ENCODE measurements around the gene SEC16A.

- TF ChIP-seq EZH2 (IDR thresholded peaks at IDR 0.05; ENCODE audit: borderline replicate concordance) (no peak), CTCF (IDR thresholded peaks at IDR 0.05; ENCODE audit: poor library complexity) (no peak), EZH2phosphoT487 (IDR thresholded peaks at IDR 0.05; ENCODE audit: low read depth, severe bottlenecking, unreplicated experiment) (no peak)
These were observed 48.2 kb downstream of the SEC16A start for GRCh38 chr9:136434580-136435169.
